Endodermal cell (in vitro differentiated cells): Measurements from ENCODE around the gene CCDC192. TPM values are rescaled to one million over a fixed set of nuclear protein-coding genes. Genes with fewer than 3 reads are reported as not detected.

Source experiments
- DNase-seq: peaks from one replicate; pipeline ENCODE4 v3.0.0-alpha.2; 2017
- H3K27ac ChIP-seq: 2 replicates; pipeline ENCODE4 v1.5.1; 2013; ENCODE audit warnings: mild to moderate bottlenecking, low read depth, low read length, moderate library complexity
- H3K27me3 ChIP-seq: 2 replicates; pipeline ENCODE4 v1.6.1; 2013; ENCODE audit warnings: mild to moderate bottlenecking, low read length, moderate library complexity; ENCODE audit not compliant: insufficient read depth, control insufficient read depth, poor library complexity, severe bottlenecking
- H3K36me3 ChIP-seq: 2 replicates; pipeline ENCODE4 v1.7.0; 2013; ENCODE audit warnings: mild to moderate bottlenecking, low read length, moderate library complexity; ENCODE audit not compliant: control insufficient read depth, insufficient read depth
- H3K4me1 ChIP-seq: one replicate; pipeline ENCODE4 v1.7.0; 2013; ENCODE audit warnings: low read length; ENCODE audit not compliant: control insufficient read depth, insufficient read depth
- H3K4me3 ChIP-seq: 2 replicates; pipeline ENCODE4 v1.5.1; 2013; ENCODE audit warnings: mild to moderate bottlenecking, low read length, moderate library complexity
- H3K9ac ChIP-seq: 2 replicates; pipeline ENCODE4 v1.6.1; 2013; ENCODE audit warnings: mild to moderate bottlenecking, low read length, moderate library complexity; ENCODE audit not compliant: poor library complexity, severe bottlenecking; ENCODE audit errors: extremely low read depth
- H3K9me3 ChIP-seq: 2 replicates; pipeline ENCODE4 v1.6.1; 2013; ENCODE audit warnings: mild to moderate bottlenecking, low read length, moderate library complexity; ENCODE audit not compliant: control insufficient read depth
- H3K27ac Mint-ChIP-seq: 2 replicates; pipeline ENCODE4 v1.8.0; 2020; ENCODE audit warnings: mixed read lengths
- H3K27me3 Mint-ChIP-seq: 2 replicates; pipeline ENCODE4 v1.8.0; 2021; ENCODE audit warnings: mild to moderate bottlenecking, mixed read lengths; ENCODE audit not compliant: insufficient read depth
- H3K36me3 Mint-ChIP-seq: 2 replicates; pipeline ENCODE4 v1.8.0; 2020; ENCODE audit warnings: low read depth, mixed read lengths
- H3K4me1 Mint-ChIP-seq: 2 replicates; pipeline ENCODE4 v1.8.0; 2020; ENCODE audit warnings: mixed read lengths
- H3K4me3 Mint-ChIP-seq: 2 replicates; pipeline ENCODE4 v1.8.0; 2020; ENCODE audit warnings: mild to moderate bottlenecking, moderate library complexity, mixed read lengths
- H3K9me3 Mint-ChIP-seq: 2 replicates; pipeline ENCODE4 v1.8.0; 2020; ENCODE audit warnings: mild to moderate bottlenecking, mixed read lengths
- CTCF ChIP-seq: fragments of 200-600 bp; sonication (generic); conservative IDR thresholded peaks from 2 replicates; pipeline ENCODE4 v1.5.0; 2021; ENCODE audit warnings: antibody characterized with exemption, mild to moderate bottlenecking
- WGBS, 2 experiments: methylation state at CpG; one replicate each; pipeline versions ENCODE4 v1.1.5 to v1.1.7; 2013; ENCODE audit warnings: missing lambda C conversion rate in 2 of 2, mixed read lengths in 1 of 2; ENCODE audit not compliant: insufficient coverage in 1 of 2, insufficient read length in 1 of 2; 5-methylcytosine and 5-hydroxymethylcytosine counted together
- total RNA-seq, 2 donors: library from RNA; stranded (reverse); fragmentation: NEBNext Ultra II Directional in 1 of 2; extraction: Animal tissue kit (Norgen Biotek cat#: 25700) in 1 of 2; gene quantifications; 2 replicates in 1 of 2; 3 replicates in 1 of 2; pipeline ENCODE4 v1.2.1, GENCODE V29; 2021

Gene CCDC192
- total RNA-seq, 2 donors from 2014 or later, result 0.48 to 1.3 TPM

- Mint-ChIP-seq H3K4me1 (peaks cover 9% of the 10 kb centered on the region), H3K27me3 (no peaks in the 10 kb centered on the region), H3K36me3 (no peaks in the 10 kb centered on the region), H3K9me3 (no peaks in the 10 kb centered on the region), H3K4me3 (no peak overlapping the region), H3K27ac (no peak overlapping the region)
- whole genome bisulfite sequencing, 2 experiments, result 100% methylated on average over 1 of the region's 1 CpG; no CpG with 5 or more reads in 1 of the 2 experiments
- no peak overlapping the region for H3K4me3 ChIP-seq
- H3K9ac ChIP-seq, result no peak overlapping the region
- H3K9me3 ChIP-seq, result no peaks in the 10 kb centered on the region
- H3K36me3 ChIP-seq, result no peaks in the 10 kb centered on the region
- H3K4me1 ChIP-seq, result peaks cover 2% of the 10 kb centered on the region
- TF ChIP-seq CTCF, result no peak
- no peak overlapping the region for H3K27ac ChIP-seq
- no peaks in the 10 kb centered on the region for H3K27me3 ChIP-seq
- no peak for DNase-seq
These were observed 244.8 kb downstream of the CCDC192 start for GRCh38 chr5:127947941-127948340.

- Mint-ChIP-seq H3K36me3 (no peaks in the 10 kb centered on the region), H3K27ac (no peak overlapping the region), H3K27me3 (no peaks in the 10 kb centered on the region)
These were observed 247.7 kb downstream of the CCDC192 start for GRCh38 chr5:127950707-127951391.

GRCh38 chr5:127951791-127952190, 248.6 kb downstream of the CCDC192 start:
- TF ChIP-seq CTCF, result no peak
- Histone ChIP-seq H3K27me3 (no peaks in the 10 kb centered on the region), H3K4me1 (peaks cover 2% of the 10 kb centered on the region), H3K9me3 (peaks cover 6% of the 10 kb centered on the region), H3K9ac (no peak overlapping the region), H3K4me3 (no peak overlapping the region), H3K36me3 (no peaks in the 10 kb centered on the region), H3K27ac (no peak overlapping the region)
- no peak for DNase-seq
- peaks cover 4% of the 10 kb centered on the region for H3K9me3 Mint-ChIP-seq
- no peaks in the 10 kb centered on the region for H3K36me3 Mint-ChIP-seq
- H3K27me3 Mint-ChIP-seq, result no peaks in the 10 kb centered on the region
- no peak overlapping the region for H3K4me3 Mint-ChIP-seq
- H3K27ac Mint-ChIP-seq, result no peak overlapping the region
- 75 to 80% methylated on average over 2 to 4 of the region's 4 CpGs for WGBS, 2 experiments
- no peaks in the 10 kb centered on the region for H3K4me1 Mint-ChIP-seq

More at GRCh38 chr5:127950707-127951391, 247.7 kb downstream of the CCDC192 start:
- no peak overlapping the region for H3K27ac ChIP-seq
- peaks cover 6% of the 10 kb centered on the region for H3K9me3 ChIP-seq
- 87 to 92% methylated on average over 2 to 6 of the region's 6 CpGs for WGBS, 2 experiments
- peaks cover 2% of the 10 kb centered on the region for H3K9me3 Mint-ChIP-seq
- H3K4me1 Mint-ChIP-seq, result no peaks in the 10 kb centered on the region
- no peaks in the 10 kb centered on the region for H3K36me3 ChIP-seq
- H3K4me1 ChIP-seq, result peaks cover 2% of the 10 kb centered on the region
- no peak overlapping the region for H3K9ac ChIP-seq
- no peak overlapping the region for H3K4me3 ChIP-seq
- H3K4me3 Mint-ChIP-seq, result no peak overlapping the region
- no peaks in the 10 kb centered on the region for H3K27me3 ChIP-seq
- no peak for TF ChIP-seq CTCF
- DNase-seq, result no peak
